Measurements from ENCODE around the gene STEAP1B. TPM values are rescaled to one million over a fixed set of nuclear protein-coding genes. Genes with fewer than 3 reads are reported as not detected.
"Not testable (repeated sequence)": the region's sequence is repeated elsewhere in the genome, so short reads cannot be mapped to it uniquely, and the experiment has no call there.

STEAP1B gene
- total RNA-seq, 1 donor from 2014 or later: 2.5 TPM

DNA sequence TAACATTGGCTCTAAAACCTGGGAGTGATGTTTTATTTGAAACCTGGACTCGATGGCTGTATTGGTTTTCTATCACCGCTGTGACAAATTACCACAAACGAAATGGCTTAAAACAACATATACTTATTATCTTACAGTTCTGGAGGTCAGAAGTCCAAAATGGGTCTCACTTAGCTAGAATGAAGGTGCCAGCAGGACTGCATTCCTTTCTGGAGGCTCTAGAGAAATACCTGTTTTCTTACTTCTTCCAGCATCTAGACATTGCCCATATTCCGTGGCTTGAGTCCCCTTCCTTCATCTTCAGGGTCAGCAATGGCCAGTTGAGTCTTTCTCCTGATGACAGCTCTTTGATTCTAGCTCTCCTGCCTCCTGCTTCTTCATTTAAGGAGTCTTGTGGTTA, 44.3 kb upstream of the STEAP1B start:
- Histone ChIP-seq H3K27ac (no peak overlapping the region), H3K4me3 (no peak overlapping the region), H3K27me3 (peaks cover 33% of the 10 kb centered on the region), H3K9me3 (no peaks in the 10 kb centered on the region), H3K36me3 (no peaks in the 10 kb centered on the region), H3K4me1 (no peaks in the 10 kb centered on the region)
- no peak for DNase-seq
- intact Hi-C loops (cut with DNase I): no loop called here
- no peak for ATAC-seq
- no peak for TF ChIP-seq CTCF (IDR thresholded peaks at IDR 0.05)

DNA sequence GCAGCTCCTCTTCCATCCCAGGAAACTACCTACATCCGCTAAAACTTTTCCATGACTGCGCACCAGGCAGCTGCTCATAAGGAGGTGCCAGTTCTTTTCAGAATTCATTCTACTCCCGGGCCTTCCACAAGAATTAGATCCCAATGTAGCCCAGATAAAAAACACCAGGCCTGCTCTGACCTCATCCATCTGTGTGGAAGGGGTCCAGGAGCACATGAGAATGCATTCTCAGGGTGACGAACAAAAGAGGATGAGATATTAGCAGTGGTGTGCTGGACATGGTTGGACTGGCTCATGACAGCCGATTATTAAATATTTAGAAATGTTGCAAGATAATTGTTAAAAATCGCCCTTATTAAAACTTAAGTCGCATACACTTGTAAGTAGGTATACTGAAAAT, 43.2 kb upstream of the STEAP1B start:
- H3K27ac ChIP-seq: no peak overlapping the region
- H3K4me3 ChIP-seq: no peak overlapping the region
- no peaks in the 10 kb centered on the region for H3K36me3 ChIP-seq
- intact Hi-C loops (cut with DNase I): no loop called here
- no peak for ATAC-seq
- no peaks in the 10 kb centered on the region for H3K4me1 ChIP-seq
- H3K9me3 ChIP-seq: no peaks in the 10 kb centered on the region
- TF ChIP-seq CTCF (IDR thresholded peaks at IDR 0.05): no peak
- H3K27me3 ChIP-seq: peaks cover 28% of the 10 kb centered on the region
- DNase-seq: no peak

GRCh38 chr7:22542669-22543068, 42.7 kb upstream of the STEAP1B start:
- intact Hi-C loops (cut with DNase I): no loop called here
- no peak for DNase-seq

DNA sequence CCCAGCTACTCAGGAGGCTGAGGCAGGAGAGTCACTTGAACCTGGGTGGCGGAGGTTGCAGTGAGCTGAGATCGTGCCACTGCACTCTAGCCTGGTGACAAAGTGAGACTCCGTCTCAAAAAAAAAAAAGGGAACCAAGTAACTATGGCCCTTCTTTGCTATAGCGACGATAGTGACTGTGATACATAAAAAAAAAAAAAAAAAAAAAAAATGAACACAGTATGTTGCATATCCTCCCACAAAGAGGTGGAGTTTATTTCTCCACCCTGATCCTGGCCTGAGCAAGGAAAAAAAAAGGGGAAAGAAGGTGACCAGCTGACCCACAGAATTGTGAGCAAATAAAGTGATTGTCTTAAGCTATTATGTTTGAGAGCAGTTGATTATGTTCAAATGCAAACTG, 42.3 kb upstream of the STEAP1B start:
- H3K27me3 ChIP-seq: peaks cover 19% of the 10 kb centered on the region
- ATAC-seq: no peak
- no peak overlapping the region for H3K4me3 ChIP-seq
- no peaks in the 10 kb centered on the region for H3K36me3 ChIP-seq
- no peak overlapping the region for H3K27ac ChIP-seq
- intact Hi-C loops (cut with DNase I): no loop called here
- DNase-seq: no peak
- no peak for TF ChIP-seq CTCF (IDR thresholded peaks at IDR 0.05)
- no peaks in the 10 kb centered on the region for H3K4me1 ChIP-seq
- H3K9me3 ChIP-seq: no peaks in the 10 kb centered on the region

More at GRCh38 chr7:22542669-22543068, 42.7 kb upstream of the STEAP1B start:
- Histone ChIP-seq H3K4me1 (no peaks in the 10 kb centered on the region), H3K27me3 (peaks cover 23% of the 10 kb centered on the region), H3K4me3 (no peak overlapping the region), H3K36me3 (no peaks in the 10 kb centered on the region), H3K27ac (no peak overlapping the region), H3K9me3 (no peaks in the 10 kb centered on the region)
- TF ChIP-seq CTCF (IDR thresholded peaks at IDR 0.05): no peak
- ATAC-seq: no peak

DNA sequence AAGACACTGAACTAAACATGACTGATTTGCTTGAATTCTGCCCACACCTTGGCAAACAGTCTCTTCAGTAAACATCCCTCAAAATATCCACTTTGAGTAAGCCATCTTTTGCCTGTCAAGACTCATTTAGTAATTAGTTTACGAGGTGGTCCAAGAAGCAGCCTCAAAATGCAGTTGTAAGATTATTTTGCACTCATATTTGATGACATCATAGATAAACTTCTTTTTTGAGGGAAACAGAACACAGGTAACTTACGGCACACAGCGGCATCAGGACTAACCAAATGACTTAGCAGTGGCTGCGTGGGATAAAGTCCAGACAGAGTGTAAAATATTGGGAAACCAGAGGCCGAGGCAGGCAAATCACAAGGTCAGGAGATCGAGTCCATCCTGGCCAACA, 41.8 kb upstream of the STEAP1B start:
- TF ChIP-seq CTCF (IDR thresholded peaks at IDR 0.05): no peak
- peaks cover 14% of the 10 kb centered on the region for H3K27me3 ChIP-seq
- H3K9me3 ChIP-seq: no peaks in the 10 kb centered on the region
- ATAC-seq: no peak
- H3K4me3 ChIP-seq: no peak overlapping the region
- no peaks in the 10 kb centered on the region for H3K4me1 ChIP-seq
- DNase-seq: no peak
- H3K36me3 ChIP-seq: no peaks in the 10 kb centered on the region
- no peak overlapping the region for H3K27ac ChIP-seq
- intact Hi-C loops (cut with DNase I): no loop called here

- H3K4me1 ChIP-seq; intact Hi-C loops (cut with DNase I); H3K4me3 ChIP-seq; H3K36me3 ChIP-seq; DNase-seq; H3K9me3 ChIP-seq; ATAC-seq; H3K27ac ChIP-seq; H3K27me3 ChIP-seq: not testable (repeated sequence)
These were observed 28.5 kb upstream of the STEAP1B start for GRCh38 chr7:22528537-22528936.

GRCh38 chr7:22524353-22524947, 24.5 kb upstream of the STEAP1B start:
- ATAC-seq: peak; percentile 15

More at GRCh38 chr7:22524353-22524947, 24.5 kb upstream of the STEAP1B start:
- H3K27ac ChIP-seq; H3K27me3 ChIP-seq; H3K36me3 ChIP-seq; H3K4me3 ChIP-seq; H3K9me3 ChIP-seq; DNase-seq; H3K4me1 ChIP-seq; intact Hi-C loops (cut with DNase I): not testable (repeated sequence)
